ELF-1 (cell line): ENCODE results near the gene BCAR3.

Experiments used
- DNase-seq: peaks from one replicate; pipeline ENCODE4 v3.0.0-alpha.2; 2016; ENCODE audit warnings: low read depth, low spot score

The BCAR3 gene

DNA sequence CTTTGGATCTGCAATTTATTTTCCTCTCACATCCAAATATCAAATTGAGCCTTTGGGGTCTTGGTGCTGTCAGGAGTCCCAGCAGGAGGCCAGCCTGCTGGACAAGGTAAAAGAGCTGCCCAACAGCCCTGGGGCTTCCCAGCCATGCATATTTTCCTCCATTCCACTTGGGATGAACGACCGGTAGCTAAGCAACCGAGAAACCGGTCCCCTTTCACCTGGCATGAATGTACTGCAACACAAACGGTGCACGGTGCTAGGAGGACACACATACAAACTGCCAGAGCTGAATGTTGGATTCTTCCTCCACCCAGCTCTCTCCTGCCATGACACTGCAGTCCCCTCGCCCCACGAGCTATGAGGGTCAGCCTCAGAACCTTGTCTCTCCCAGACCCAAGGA is 42.7 kb downstream of the BCAR3 start:
- peak; percentile 90 for DNase-seq

DNA sequence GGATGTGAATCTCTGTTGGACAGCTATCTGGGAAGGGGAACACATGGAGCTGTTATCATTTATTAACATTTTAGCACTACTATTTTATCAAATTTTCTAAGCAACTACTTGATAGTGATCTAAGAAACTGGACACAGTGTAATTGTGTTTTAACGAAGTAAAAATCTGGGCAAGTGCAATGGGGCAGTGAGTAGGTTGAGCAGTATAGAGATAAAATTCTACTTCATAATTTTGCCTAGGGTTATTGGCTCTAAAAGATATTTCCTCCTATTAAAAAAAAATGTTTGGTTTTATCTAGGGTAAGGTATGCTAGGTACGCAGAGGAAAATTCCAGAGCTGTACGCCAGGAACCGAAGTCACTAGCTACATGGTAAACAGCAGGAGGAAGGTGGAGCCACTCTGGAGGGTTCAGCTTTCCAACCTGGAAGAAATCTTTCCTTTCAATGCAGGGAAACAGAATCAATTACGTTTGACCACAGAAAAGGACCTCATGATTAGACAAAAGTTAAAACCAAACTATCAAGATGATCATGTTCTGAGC is 43.3 kb downstream of the BCAR3 start:
- DNase-seq: no peak

DNA sequence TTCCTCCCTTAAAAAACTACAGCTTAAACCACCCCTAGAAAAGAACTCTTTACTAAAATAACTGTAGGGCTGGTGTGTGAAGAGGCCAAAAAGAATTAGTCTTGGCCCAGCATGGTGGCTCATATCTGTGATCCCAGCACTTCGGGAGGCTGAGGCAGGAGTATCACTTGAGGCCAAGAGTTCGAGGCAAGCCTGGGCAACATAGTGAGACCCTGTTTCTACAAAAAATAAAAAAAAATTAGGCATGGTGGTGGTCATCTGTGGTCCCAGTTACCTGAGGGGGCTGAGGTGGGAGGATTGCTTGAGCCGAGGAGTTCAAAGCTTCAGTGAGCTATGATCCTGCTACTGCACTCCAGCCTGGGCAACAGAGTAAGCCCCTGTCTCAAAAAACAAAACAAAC is 44.9 kb downstream of the BCAR3 start:
- DNase-seq: no peak

DNA sequence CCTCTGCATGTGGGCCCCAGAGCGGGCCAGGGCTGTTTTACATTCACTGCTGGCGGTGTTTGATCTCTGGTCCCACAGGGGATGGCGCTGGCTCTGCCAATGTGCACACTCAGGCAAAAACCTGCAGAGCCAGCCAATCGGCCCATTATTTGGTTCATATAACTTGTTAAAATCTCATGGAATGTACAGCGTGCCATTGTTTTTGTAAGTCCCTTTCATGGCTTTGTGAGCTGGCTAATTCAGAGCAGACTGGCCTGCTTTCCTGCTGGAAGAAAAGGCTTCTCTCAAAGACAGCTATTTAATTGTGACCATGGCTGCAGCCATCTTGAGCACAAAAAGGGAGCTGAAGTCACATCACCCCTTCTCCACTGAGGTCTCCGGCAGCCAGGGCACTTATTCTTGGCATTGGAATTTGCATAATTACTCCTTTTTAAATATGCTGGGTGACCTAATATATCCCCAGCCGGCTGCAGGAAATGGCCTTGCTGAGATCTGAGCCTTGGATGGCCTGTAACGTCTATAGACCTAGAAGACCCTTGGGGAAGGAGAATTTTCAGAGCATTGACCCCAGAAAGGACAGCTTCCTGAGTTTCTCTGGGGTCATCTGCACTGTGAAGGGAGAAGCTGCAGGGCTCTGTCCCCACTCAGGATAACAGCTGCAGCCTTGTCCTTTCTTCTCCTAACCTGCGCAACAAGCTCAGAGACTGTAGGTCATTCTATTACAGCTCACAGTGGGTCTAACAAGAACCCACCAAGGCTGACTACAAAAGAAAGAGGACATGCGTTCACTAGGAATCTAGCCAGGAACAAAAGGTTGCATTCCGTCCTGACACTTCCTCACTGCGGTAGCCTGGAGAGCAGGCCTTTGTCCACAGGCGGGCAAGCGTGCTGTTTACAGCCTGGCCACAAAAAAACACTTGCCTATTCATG is 45.8 kb downstream of the BCAR3 start:
- peak; percentile 89 for DNase-seq

DNA sequence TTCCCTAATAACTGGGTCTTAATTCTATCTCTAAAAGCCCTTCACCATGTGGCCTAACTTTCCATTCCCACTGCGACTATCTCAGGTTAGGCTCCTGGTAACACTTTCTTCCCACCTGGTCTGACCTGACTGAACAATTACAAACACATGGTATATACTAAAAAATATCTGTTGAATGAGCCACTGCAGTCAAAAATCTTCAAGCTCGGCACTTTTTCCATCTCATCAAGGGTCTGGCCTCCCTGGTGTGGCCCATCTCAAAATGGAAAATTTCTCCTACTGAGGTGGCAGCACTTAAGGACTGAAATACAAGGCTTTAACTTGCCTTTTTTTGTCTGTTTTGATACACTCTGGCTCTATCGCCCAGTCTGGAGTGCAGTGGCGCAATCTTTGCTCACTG is 48.3 kb downstream of the BCAR3 start:
- DNase-seq: no peak

DNA sequence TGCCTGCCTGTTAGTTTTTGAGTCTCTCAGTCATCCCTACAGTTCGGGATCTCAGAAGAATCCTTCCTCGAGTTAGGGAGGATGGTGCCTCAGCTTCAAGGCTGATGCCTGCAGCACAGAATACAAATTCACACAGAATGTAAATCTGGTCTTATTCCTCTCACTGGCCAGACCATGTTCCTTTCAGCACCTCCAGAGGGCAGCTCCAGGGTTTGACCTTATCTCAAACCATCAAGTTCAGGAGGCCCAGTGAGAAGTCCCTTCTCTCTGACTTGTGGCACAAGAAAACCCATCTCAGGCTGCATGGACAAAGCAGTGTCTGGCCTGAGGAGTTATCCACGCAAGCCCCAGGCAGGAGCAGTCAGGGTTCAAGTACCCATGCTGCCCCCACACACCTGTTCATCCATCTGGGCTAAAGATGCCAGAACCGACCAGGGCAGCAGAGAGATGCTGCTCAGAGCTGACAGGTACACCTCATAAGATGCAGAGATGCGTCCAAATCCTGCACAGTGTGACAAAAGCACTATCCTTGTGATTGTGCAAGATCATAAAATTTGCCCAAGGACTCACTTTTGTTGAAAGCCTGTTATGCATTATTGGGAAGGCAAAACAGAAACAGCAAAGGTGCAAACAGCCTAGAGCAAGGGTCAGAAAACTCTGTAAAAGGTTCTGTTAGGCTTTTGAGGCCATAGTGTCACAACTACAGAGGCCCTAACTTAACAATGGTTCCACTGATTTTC is 49.8 kb downstream of the BCAR3 start:
- peak; percentile 51 for DNase-seq

DNA sequence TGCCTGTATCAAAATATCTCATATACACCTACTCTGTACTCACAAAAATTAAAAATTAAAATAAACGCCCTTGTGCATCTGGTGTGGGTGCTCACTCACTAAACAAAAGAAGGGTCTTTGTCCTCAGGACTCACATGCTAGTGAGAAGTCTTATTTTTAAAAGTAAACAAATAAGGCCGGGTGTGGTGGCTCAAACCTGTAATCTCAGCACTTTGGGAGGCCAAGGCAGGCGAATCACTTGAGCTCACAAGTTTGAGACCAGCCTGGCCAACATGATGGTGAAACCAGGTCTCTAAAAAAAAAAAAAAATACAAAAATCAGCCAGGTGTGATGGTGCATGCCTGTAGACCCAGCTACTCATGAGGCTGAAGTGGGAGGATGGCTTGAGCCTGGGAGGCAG is 51.5 kb downstream of the BCAR3 start:
- no peak for DNase-seq

DNA sequence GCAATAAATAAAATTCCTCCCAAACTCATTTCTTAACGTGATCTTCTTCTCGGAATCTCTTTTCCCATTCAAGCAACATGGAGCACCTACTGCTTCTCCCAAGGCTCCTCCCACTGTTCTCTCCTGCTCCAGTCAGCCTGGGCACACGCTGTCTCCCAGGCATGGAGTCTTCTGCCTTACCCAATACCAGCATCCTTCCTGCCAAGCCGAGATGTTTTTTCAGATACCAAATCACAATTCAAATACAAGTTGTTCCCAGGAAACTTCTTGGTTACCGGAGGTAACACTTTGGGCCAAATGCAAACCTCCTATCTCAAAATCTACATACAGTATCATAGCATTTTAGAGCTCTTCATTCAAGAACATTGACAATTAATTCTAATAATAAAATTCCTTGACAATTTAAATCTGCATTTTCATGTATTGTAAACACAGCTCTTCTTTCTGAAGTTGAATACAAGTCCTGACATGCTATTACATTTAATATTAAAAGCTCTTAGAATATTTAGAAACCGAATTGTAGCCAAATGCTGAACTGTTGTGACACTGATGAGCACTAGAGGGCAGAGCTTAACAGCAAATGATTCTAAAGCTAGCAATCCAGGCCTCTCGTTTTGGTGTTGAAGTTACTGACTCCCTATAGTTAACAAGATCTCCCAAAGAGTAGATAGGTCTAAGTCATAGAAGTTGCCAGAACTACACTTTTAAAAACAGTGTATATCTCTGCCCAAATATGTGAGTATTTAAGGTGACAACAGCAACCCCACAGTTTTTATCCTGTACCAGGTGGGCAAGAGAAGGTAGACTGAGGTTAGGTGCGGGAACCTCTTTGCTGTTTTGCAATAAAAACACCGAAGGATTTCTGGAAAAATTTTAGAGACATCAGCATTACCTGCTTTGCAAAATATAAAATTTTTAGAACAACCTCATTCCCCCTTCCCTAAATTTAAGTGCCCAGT is 52.3 kb downstream of the BCAR3 start:
- no peak for DNase-seq

DNA sequence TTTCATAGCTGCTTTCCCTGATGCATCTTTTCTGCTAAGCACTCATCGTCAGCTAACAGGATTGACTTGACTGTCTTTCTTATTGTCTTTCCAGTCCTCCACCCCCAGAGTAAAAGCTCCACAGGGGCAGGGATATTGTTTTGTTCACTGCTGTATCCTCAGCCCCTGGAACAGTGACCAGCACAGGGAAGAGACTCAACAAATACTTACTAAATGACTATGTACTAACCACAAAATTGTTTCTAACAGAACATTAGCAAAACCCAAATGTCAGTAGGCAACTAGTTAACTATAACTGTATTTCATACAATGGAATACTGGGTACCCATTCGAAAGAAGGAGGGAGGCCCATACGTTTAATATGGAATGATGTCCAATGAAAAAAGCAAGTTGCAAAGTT is 53.0 kb downstream of the BCAR3 start:
- DNase-seq: no peak

DNA sequence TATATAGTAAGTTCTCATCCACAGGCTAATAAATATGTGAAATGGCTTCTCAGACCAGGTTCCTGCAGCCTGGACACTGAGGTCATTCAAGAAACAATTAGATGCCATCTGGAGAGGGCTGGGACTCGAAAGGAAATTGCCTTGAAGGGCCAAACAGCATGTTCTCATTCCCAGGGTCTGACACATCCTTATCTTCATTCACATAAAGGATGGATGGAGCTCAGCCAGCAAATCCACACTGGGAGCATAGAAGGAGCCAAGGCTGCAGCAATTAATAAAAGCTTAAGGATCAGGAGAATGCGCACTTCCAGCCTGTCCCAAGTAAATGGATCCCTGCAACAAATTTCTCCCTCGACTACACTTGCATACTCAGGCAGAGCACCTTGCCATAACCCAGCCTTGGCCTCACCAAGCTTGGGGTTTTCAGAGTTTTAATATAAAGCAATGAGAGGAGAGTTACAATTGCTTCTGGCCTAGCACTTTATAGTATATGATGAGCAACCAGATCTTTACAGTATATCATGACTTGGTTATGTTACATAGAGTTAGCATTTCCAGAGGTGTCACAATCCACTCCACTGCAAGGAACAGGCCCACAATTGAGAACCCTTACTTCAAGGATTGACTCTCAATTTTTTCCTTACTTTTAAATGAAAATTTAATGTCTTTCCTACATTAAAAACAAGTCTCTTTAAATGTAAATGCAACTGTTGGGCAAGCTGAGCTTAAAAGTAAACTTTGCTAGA is 55.9 kb downstream of the BCAR3 start:
- peak; percentile 54 for DNase-seq

DNA sequence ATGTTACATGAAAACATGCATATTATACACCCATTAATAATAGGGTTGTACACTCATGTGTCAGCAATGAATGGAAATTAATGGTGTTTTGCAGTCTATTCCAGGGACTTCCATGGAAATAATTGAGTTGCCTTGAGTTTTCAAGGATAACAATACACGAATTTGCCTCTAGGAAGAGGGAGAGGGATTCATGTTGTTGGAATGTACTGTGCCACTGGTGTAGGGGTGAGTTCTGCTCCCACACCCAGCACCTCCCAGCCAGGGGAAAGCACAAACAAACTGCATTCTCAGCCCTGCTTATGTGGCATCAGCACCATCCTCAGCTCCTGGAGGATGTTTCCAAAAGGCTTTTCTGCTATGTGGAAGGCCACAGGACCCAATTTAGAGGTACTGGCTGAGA is 57.8 kb downstream of the BCAR3 start:
- no peak for DNase-seq

DNA sequence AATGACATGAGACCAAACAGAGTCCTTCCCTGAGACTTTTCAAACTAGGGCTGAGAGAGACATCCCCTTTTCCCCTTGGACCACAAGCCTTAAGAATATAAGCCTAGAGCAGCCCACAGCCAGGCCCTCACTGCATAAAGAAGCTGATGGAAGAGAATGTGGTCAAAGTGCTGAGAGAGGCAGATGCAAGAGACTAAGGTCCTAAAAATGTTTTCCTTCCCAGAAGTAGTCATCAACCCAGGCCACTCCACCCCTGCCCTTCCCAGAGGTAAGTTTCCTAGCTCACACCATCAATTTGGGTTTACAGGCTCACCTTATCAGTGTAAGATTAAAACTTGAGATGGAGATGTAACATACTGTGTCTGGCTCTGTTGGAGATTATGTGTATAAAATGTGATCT is 58.2 kb downstream of the BCAR3 start:
- DNase-seq: no peak

DNA sequence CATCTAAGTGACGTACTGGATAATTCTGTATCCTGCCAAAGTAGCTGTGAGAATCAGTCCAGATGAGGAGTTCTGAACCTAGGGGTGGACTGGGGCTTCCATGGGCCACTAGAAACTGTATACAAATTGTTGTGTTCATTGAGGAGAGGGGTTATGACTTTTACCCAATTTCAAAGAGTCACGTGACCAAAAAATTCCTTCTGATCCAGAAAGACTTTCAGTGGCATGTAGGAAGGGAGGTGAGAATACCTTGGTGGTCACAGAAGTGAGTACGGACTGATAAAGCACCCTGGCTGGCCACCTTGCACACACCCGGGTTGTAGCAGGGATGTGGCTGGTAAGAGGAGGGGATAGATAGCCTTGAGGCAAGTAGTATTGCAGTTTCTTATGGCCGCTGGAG is 60.4 kb downstream of the BCAR3 start:
- DNase-seq: no peak

DNA sequence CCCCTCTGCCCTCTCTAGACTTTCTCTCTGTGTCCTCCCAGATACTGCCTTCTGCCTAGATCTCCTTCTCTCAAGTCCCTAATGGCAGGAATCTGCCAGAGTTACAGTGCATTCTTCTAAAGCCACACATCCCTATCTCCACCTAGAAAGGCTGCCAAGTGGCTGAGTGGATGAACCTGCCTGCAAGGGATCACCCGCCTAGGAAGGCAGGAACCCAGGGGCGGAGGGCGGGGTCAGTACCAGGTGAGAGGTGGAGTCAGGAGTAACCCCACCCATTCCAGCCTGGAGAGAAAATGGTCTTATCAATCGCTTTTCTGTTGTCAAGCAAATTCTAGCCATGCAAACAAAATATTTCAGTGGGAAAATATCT is 60.8 kb downstream of the BCAR3 start:
- DNase-seq: peak; percentile 62

DNA sequence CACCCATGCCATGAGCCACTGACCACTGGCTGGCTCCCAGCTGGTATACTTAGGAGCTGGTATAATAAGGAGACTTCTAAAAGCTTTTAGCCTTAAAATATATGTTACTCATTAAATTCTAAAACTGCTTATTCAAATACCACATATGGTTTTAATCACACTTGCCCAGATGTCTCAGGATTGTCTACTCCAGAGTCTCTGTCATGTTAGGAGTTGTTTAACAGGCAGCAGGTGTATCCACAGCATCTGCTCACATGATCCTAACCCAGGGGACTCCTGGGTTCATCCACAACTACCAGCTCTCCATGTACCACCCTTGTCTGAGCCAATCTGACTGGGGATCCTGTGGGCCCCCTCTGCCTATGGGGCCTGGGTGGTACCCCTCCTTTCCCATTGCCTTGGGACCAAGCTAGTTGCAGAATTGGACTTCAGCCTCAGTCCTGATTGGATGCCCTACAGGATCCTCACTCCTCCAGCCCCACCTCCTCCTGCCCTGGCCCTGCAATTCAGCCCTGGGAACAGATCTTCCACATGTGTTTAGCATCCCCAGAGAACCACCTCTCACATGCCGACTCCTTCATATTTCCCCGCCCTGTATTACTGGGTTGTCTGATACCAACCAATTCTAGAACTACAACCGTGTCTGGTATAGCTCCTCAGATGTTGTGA is 61.3 kb downstream of the BCAR3 start:
- no peak for DNase-seq

DNA sequence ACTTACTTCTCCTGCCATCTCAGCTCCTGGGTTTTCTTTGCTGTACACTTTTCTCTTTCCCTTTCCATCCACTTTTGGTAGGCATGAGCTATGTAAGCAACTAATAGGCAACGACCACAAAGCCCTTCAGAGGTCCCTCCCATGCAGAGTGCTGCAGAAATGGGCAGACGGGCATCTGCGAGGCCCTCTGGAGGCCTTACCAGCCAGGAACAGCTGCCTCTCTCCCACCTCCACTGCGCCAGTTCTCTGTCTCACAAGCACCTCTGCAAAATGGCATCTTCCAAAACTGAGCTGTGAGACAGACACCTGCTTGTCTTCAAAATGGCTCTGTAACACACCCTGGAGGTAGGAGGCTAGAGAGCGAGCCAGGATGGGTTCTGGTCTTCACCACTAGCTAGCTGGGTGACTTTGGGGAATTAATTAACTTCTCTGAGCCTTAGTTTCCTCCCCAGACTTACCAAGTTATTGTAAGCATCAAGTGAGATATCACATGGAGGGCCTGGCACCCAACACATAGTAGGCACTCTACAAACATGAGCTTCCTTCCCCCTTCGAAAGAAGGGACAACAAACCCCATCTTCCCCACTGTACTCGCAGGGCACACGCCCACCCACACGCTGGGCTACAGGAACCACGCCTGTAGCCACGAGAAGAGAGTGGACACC is 62.0 kb downstream of the BCAR3 start:
- DNase-seq: no peak

DNA sequence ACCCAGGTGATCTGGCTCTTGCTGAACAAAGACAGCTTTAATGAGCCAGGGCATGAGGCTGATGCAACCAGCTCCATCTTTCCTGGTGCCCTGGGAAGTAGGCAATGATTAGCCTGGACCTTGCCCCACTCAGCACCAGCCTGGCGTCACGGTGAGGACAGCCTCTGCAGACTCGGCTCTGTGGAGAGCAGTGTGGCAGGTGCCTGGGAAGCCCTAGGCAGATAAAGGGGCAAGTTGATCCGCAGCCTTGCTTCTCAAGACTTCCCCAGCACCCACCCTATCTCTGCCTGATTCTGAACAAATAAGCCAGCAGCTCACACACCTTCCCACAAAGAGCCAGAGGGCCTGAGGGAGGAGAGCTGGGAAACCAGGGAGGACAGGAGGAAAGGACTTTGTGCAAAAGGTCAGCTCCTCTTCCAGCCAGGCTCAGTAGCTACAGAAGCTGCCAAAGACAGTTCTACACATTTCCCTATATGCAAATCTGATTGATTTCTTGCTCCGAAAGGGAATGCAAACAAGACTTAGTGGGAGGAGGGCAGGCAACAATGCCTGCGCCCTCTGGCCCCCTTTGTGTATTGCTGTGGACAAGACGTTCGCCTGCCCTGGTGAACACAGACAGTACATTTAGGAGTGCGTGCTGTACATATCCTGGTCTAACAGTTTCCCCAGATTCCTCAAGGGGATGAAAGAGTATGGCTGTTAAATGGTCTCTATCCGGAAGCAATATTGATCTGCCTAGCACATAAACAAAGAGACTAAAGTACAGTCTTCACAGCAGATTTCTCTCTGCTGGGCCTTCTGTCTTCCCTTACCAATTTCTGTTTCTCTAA is 63.8 kb downstream of the BCAR3 start:
- DNase-seq: peak; percentile 67

DNA sequence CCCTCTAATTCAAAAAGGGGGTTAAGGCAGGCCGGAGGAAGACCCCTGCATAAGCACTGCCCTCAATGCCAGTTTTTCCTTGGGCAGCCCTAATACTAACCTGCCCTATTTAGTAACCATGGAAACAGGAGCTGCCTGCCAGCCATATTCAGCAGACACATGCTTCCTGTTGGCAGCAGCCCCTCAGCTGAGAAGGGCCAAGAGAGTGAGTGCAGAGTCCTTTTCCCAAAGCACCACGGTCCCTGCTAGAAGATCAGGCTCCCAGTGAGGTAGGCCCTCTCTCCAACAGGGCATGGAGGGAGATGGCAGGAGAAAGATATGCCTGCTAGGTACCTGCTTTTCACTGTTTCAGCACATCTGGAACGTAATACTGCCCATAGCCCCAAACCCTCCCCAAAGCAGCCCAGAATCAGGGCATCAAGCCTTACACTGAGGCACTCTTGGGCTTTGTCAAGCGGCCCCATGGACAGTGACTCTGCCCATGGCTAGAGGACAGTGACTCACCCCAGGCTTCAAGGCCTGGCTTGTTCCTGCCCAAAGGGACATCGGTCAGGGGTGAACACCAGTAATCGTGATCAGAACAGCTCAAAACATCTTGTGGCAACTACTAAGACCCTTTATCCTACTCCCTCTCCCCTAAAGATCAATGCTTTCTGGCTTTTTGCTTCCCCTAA is 64.5 kb downstream of the BCAR3 start:
- DNase-seq: no peak
